ENCODE data around the gene DPP6.

Gene DPP6

DNA sequence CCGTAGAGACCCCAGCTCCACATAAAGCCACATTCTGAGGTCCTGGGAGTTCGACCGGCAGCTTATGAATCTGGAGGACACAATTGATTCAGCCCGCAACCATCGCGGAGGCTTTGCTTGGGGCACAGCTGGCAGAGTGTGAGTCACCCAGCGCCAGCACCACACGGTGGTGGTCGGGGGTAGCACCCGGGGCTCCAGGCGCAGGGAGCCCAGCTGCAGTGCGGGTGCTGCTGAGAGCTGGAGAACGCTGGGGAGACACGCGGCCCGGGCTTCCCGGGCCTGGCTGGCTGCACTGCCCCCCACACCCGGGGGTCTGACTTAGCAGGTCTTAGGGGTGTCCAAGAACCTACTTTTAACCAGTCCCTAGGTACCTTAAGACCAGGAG, 862.8 kb downstream of the DPP6 start:
- no peaks in the 10 kb centered on the region for H3K4me1 ChIP-seq (ENCODE audit: insufficient read depth, low read length, poor library complexity, severe bottlenecking)
- H3K36me3 ChIP-seq (ENCODE audit: insufficient read depth, low read length): no peaks in the 10 kb centered on the region
- H3F3A ChIP-seq (ENCODE audit: low read depth): no peaks in the 10 kb centered on the region
- no peaks in the 10 kb centered on the region for H3K9me3 ChIP-seq (ENCODE audit: insufficient read depth, low read depth, low read length)
- H3K27me3 ChIP-seq (ENCODE audit: insufficient read depth, low read length, poor library complexity, severe bottlenecking): no peaks in the 10 kb centered on the region
- H4K20me1 ChIP-seq (ENCODE audit: insufficient read depth, low read length, poor library complexity, severe bottlenecking): no peaks in the 10 kb centered on the region
- no peaks in the 10 kb centered on the region for H3K9me2 ChIP-seq (replicated peaks; ENCODE audit: low read depth, low read length)
- no peak overlapping the region for H3K4me2 ChIP-seq (ENCODE audit: low read depth, low read length, poor library complexity, severe bottlenecking)
- no peak overlapping the region for H2AFZ ChIP-seq (ENCODE audit: low read length)
- TF ChIP-seq EZH2phosphoT487 (IDR thresholded peaks at IDR 0.05; ENCODE audit: borderline replicate concordance): no peak
- TF ChIP-seq, protein P1, sequence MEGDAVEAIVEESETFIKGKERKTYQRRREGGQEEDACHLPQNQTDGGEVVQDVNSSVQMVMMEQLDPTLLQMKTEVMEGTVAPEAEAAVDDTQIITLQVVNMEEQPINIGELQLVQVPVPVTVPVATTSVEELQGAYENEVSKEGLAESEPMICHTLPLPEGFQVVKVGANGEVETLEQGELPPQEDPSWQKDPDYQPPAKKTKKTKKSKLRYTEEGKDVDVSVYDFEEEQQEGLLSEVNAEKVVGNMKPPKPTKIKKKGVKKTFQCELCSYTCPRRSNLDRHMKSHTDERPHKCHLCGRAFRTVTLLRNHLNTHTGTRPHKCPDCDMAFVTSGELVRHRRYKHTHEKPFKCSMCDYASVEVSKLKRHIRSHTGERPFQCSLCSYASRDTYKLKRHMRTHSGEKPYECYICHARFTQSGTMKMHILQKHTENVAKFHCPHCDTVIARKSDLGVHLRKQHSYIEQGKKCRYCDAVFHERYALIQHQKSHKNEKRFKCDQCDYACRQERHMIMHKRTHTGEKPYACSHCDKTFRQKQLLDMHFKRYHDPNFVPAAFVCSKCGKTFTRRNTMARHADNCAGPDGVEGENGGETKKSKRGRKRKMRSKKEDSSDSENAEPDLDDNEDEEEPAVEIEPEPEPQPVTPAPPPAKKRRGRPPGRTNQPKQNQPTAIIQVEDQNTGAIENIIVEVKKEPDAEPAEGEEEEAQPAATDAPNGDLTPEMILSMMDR (conservative IDR thresholded peaks at IDR 0.05; ENCODE audit: low read length): peak; percentile 44
- no peak overlapping the region for H3K9ac ChIP-seq (ENCODE audit: low read depth, low read length, poor library complexity, severe bottlenecking)
- no peaks in the 10 kb centered on the region for H3K79me2 ChIP-seq (ENCODE audit: insufficient read depth, low read length)
- H3K4me3 ChIP-seq (ENCODE audit: low read length, poor library complexity, severe bottlenecking): no peak overlapping the region

DNA sequence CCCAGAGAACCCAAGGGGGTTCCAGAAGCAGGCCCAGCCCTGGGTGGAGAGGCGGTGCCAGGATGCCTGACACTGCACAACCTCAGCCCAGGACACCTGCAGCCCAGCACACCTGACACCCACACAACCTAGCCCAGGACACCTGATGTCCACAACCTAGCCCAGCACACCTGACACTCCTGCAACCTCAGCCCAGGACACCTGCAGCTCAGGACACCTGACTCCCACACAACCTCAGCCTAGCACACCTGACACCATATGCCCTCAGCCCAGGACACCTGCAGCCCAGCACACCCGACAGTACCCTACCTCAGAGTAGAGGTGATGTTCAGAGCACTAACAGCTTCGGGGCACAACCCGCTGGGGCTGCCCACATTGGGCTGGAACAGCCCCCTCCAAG, 863.4 kb downstream of the DPP6 start:
- H3K4me3 ChIP-seq (ENCODE audit: low read length, poor library complexity, severe bottlenecking): no peak overlapping the region
- no peaks in the 10 kb centered on the region for H3F3A ChIP-seq (ENCODE audit: low read depth)
- H4K20me1 ChIP-seq (ENCODE audit: insufficient read depth, low read length, poor library complexity, severe bottlenecking): no peaks in the 10 kb centered on the region
- H3K27me3 ChIP-seq (ENCODE audit: insufficient read depth, low read length, poor library complexity, severe bottlenecking): no peaks in the 10 kb centered on the region
- H3K9me2 ChIP-seq (replicated peaks; ENCODE audit: low read depth, low read length): no peaks in the 10 kb centered on the region
- no peak overlapping the region for H2AFZ ChIP-seq (ENCODE audit: low read length)
- no peaks in the 10 kb centered on the region for H3K9me3 ChIP-seq (ENCODE audit: insufficient read depth, low read depth, low read length)
- H3K9ac ChIP-seq (ENCODE audit: low read depth, low read length, poor library complexity, severe bottlenecking): no peak overlapping the region
- no peaks in the 10 kb centered on the region for H3K36me3 ChIP-seq (ENCODE audit: insufficient read depth, low read length)
- H3K4me2 ChIP-seq (ENCODE audit: low read depth, low read length, poor library complexity, severe bottlenecking): no peak overlapping the region
- H3K4me1 ChIP-seq (ENCODE audit: insufficient read depth, low read length, poor library complexity, severe bottlenecking): no peaks in the 10 kb centered on the region
- no peaks in the 10 kb centered on the region for H3K79me2 ChIP-seq (ENCODE audit: insufficient read depth, low read length)
- TF ChIP-seq EZH2phosphoT487 (IDR thresholded peaks at IDR 0.05; ENCODE audit: borderline replicate concordance): no peak
- TF ChIP-seq, protein P1 (conservative IDR thresholded peaks at IDR 0.05; ENCODE audit: low read length): no peak

DNA sequence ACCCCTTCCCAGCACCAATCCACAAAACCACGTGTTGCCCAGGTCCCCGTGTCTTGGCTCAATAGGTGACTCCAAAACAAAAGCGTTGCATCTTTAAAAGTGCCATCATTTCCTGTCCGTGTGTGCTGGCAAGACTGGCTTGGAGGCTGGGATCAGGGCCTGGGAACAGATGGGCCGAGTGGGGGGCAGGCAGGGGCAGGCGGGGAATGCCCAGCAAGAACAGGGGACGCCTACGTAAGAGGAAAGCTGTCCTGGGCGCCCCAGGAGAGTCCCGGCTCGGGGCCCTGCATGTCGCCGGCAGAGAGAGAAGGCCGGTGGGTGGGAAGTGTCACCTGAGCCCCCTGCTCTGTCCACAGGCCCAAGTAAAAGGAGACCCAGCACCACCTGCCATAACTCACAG, 864.2 kb downstream of the DPP6 start:
- H3K36me3 ChIP-seq (ENCODE audit: insufficient read depth, low read length): no peaks in the 10 kb centered on the region
- TF ChIP-seq, protein P1 (conservative IDR thresholded peaks at IDR 0.05; ENCODE audit: low read length): no peak
- no peak for TF ChIP-seq EZH2phosphoT487 (IDR thresholded peaks at IDR 0.05; ENCODE audit: borderline replicate concordance)
- no peaks in the 10 kb centered on the region for H3K27me3 ChIP-seq (ENCODE audit: insufficient read depth, low read length, poor library complexity, severe bottlenecking)
- no peak overlapping the region for H3K4me2 ChIP-seq (ENCODE audit: low read depth, low read length, poor library complexity, severe bottlenecking)
- no peaks in the 10 kb centered on the region for H4K20me1 ChIP-seq (ENCODE audit: insufficient read depth, low read length, poor library complexity, severe bottlenecking)
- no peak overlapping the region for H3K9ac ChIP-seq (ENCODE audit: low read depth, low read length, poor library complexity, severe bottlenecking)
- H3K9me3 ChIP-seq (ENCODE audit: insufficient read depth, low read depth, low read length): no peaks in the 10 kb centered on the region
- H2AFZ ChIP-seq (ENCODE audit: low read length): no peak overlapping the region
- no peaks in the 10 kb centered on the region for H3K4me1 ChIP-seq (ENCODE audit: insufficient read depth, low read length, poor library complexity, severe bottlenecking)
- no peak overlapping the region for H3K4me3 ChIP-seq (ENCODE audit: low read length, poor library complexity, severe bottlenecking)
- no peaks in the 10 kb centered on the region for H3K9me2 ChIP-seq (replicated peaks; ENCODE audit: low read depth, low read length)
- no peaks in the 10 kb centered on the region for H3K79me2 ChIP-seq (ENCODE audit: insufficient read depth, low read length)
- H3F3A ChIP-seq (ENCODE audit: low read depth): no peaks in the 10 kb centered on the region

Data from Loucy (cell line).